Adrenal gland (tissue), 5 donors: ENCODE measurements around the gene EFL1.

Experiments
- CTCF ChIP-seq, 6 experiments: fragments of 450-650 bp in 4 of 6; fragments of 200-600 bp in 2 of 6; sonication (generic) in 1 of 6; IDR thresholded peaks; 1 replicate in 5 of 6; 2 replicates in 1 of 6; pipeline versions ENCODE4 v1.5.1 to v1.8.0; 2016 to 2021; ENCODE audit warnings: antibody characterized with exemption in 6 of 6, mild to moderate bottlenecking in 2 of 6, moderate library complexity in 1 of 6
- POLR2A ChIP-seq, 2 donors: fragments of 450-650 bp; IDR thresholded peaks; one replicate each; pipeline ENCODE4 v1.6.1; 2017; ENCODE audit warnings: antibody characterized with exemption in 2 of 2, mild to moderate bottlenecking in 2 of 2, moderate library complexity in 1 of 2
- donor health status: DM: no; HTN: no; CAD: no.

- TF ChIP-seq CTCF (IDR thresholded peaks at IDR 0.05) (no peak), POLR2A (IDR thresholded peaks at IDR 0.05) (no peak)
Observed at GRCh38 chr15:82176542-82176941, 86.0 kb downstream of the EFL1 start.
